COR-L47 (cell line): ENCODE measurements around the gene NETO2.

Experiments used
- DNase-seq: peaks from one replicate; lab custom pipeline; 2025; lab: John Stamatoyannopoulos, UW

NETO2 gene

DNA sequence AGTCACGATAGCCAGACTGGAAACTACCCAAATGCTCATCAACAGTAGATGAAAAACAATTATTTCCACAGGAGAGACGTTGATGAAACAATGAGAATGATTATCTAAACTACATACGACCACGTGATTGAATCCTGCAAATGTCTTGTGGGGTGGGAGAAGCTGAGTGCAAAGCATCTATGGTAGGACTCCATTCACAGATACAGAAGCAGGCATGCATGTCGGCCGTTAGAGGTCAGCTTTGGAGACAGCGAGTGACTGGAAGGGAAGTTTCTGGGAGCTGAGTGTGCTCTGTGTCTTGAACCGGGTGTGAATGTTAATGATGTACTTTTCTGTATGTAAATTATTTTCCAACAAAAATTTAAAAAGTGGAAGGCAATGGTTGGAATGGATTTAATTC is 98.7 kb downstream of the NETO2 start:
- DNase-seq, result no peak

DNA sequence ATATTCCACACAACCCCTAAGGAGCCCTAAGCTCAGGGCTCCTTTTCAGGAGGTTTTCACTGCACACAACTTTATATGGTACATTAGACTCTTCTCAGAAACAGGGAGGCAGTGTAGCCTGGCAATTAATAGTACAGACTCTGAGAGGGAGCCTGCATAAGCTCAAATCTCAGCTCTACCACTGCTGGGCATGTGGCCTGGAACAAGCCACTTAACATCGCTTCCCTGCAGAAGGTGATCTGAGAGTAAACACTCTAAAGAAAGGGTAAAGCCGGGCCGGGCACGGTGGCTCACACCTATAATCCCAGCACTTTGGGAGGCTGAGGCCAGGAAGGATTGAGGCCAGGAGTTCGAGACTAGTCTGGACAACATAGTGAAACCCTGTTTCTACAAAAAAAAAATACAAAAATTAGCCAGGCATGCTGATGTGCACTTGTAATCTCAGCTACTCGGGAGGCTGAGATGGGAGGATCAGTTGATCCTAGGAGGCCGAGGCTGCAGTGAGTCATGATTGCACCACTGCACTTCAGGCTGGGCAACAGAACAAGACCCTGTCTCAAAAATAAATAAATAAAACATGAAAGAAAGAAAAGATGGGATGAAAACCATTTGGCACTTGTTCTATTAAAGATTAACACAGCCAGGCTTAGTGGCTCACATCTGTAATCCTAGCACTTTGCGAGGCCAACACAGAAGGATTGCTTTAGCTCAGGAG is 99.6 kb downstream of the NETO2 start:
- no peak for DNase-seq

DNA sequence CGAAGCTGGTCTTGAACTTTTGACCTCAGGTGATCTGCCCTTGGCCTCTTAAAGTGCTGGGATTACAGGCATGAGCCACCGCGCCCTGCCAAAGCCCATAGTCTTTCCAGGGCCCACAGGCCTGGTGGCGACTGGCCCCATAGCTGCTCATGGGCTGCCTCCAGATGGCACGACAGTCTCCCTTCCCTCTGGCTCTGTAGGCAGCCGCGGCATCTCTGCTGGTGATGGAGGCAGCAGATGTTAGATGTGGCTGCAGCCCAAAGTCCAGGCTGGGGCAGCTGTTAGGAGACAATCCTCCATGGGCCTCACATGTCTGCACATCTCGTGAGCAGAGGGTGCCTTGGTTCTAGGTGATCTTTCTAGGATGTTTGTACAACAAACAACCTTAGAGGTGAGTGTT is 100.5 kb downstream of the NETO2 start:
- DNase-seq, result no peak

DNA sequence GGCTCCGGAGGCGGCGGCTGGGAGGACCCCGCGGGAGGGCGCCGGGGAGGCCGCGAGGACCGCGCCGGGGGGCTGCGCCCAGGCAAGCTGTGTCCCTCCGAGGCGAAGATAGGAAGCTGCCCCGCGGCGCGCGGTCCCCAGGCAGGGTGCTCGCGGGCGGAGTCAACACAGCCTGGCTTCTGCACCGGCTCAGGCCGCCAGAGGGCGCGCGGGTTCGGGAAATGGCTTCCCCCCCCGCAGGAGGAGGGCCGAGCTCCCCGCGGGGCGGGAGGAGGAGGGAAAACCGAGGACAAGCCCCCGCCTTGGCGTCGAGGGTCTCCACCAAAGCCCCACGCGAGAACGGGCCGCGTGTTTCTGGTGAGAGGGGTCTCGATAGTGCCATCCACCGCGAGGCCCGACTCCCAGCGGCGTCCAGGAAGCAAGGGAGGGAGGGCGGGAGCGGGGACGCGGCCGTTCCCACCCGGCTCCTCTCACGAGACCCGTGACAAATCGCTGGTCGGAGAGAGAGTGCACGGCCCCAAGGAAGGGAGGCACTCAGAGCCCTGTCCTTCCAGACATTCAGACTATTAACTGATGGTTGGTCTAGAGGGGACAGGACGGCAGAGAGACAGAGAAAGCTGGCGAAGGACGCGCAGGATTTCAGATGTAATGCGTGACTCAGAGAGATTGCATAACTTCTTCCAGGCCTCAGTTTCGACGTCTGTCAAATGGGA is 105.8 kb downstream of the NETO2 start:
- DNase-seq, result peak; percentile 67

DNA sequence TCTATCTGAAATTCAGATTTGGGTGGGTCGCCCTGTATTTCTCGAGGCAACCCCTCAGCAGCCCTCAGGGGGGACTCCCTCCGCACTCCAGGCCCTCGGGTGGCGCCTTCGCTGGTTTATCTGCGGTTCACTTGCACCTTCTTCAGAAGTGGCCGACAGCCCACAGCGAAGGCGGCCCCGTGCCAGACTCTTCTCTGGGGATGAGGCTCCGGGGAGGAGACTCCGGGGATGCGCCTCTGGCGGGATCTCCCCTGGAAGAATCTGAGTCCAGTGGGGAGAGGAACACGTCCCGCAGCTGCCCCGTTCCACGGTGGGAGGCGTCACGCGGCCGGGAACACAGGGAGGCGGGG is 106.4 kb downstream of the NETO2 start:
- no peak for DNase-seq

DNA sequence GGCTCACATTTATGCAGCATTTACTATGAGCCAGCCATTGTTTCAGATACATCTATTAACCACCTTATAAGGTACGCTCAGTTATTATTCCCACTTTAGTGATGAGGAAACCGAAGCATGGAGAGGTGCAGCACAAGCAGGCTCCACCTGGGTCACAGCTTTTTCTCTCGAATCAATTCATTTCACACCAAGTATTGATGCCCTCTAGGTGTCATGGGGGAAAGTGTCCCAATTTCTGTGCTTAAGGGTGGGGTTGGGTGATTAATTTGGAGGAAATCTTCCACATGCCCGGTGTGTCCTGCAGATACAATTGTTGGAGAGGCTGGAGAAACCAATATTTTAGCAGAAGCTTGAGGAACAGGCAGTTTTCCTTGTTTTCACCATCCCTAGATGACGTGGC is 107.5 kb downstream of the NETO2 start:
- DNase-seq, result no peak

DNA sequence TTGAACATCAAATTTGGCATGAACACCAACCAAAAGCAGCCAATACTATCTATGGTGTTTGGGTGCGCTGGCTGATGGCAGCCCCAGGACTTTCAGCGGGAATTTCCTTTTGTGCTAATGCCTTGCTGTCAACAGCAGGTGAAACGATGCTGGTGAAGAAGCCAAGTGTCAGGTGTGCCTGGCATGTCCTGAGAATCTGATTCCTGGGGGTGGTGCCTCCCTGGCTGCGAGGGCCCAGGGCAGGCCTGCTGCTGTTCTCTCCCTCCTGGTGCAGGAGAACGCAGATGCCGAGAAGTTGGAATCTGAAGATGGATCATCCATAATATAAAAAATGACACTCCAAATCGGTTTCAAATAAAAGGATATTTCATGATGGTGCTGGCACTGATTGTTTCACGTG is 108.3 kb downstream of the NETO2 start:
- DNase-seq, result no peak

DNA sequence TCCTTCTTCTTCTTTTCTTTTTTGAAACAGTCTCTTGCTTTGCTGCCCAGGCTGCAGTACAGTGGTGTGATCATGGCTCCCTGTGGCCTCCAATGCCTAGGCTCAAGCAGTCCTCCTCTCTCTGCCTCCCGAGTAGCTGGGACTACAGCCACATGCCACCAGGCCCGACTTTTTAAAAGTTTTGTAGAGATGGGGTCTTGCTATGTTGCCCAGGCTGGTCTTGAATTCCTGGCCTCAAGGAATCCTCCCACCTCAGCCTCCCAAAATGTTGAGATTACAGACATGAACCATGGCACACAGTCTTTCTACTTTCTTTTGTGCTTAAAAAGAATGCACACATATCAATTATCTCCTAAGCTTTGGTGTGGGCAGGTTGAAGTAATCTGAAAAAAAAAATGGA is 109.3 kb downstream of the NETO2 start:
- no peak for DNase-seq

DNA sequence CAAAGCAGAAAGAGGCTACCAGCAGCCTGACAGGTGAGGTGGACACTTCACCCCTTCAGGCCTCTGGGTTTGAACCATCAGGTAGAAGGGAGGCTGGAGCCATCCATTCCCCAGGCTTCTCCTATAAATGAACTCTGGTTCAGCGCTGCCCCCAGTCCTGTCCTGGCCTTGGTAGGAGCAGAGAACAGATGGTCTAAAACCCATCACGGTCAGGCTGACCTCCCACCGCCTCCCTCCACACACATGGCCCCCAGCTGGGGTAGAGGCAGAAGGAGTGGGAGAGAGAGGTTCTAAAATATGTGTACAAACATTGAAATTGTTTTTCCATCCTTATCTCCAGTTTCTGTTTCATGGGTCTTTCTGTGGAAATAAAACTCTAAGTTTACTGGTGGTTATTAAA is 110.6 kb downstream of the NETO2 start:
- no peak for DNase-seq

DNA sequence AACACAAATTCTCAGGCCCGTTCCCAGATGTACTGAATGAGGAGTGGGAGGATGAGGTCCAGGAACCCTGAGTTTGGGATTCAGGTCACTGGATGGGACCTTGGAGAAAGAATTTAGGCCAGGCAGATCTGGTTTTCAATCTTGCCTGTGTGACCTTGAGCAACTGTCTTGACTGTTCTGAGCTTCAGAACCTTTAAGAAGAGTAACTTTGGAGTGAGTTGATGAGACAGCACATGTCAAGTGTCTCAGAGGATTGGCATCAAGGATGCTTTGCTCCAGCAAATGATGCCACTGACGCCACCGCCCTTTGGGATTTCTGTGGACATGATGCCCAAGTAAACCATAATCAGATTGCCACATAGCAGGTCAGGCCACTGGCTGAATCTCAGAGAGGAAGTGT is 114.0 kb downstream of the NETO2 start:
- no peak for DNase-seq

DNA sequence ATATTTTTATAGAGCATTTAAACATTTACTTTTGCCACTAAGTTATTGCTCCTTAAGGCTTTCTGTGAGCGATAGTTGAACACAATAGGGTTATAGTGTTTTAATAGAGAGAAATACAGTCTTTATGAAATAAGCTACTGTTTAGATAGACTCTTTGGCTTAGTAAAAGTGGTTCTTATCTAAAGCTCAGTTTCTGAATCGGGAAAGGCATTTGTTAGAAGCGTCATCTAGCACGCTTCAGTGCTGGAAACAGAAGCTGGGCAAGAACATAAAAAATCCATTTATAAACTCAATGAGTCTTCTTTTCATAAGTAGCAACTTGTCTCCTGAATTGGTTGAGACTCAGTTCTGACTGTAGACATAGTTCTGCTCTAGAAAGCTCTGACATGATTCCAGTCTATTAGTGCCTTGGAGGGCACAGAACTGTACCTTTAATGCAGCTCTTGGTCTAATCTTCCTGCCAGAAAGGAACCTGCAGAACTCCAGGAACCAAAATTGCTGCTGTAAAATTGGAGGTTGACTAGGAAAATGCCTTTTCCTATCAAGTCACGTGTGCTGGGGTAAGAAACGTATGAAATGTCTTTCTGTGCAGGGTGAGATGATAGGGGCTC is 114.9 kb downstream of the NETO2 start:
- no peak for DNase-seq
